NT2/D1 (cell line): ENCODE data around the gene HRH2.

ENCODE experiments used
- DNase-seq: peaks from one replicate; pipeline ENCODE4 v3.0.0-alpha.2; 2011; ENCODE audit warnings: low read depth, low spot score
- H3K27me3 ChIP-seq: 2 replicates; pipeline ENCODE4 v1.6.0; 2011; ENCODE audit warnings: mild to moderate bottlenecking; ENCODE audit not compliant: insufficient read length, insufficient read depth
- H3K36me3 ChIP-seq: 2 replicates; pipeline ENCODE4 v1.6.1; 2011; ENCODE audit warnings: mild to moderate bottlenecking, low read length, mixed read lengths; ENCODE audit not compliant: insufficient read depth, insufficient read length
- H3K4me1 ChIP-seq: 2 replicates; pipeline ENCODE4 v1.5.1; 2011; ENCODE audit not compliant: insufficient read depth, insufficient read length
- H3K4me3 ChIP-seq: 2 replicates; pipeline ENCODE4 v1.5.1; 2011; ENCODE audit warnings: low read depth; ENCODE audit not compliant: insufficient read length
- H3K9ac ChIP-seq: 2 replicates; pipeline ENCODE4 v1.6.0; 2011; ENCODE audit warnings: low read depth; ENCODE audit not compliant: insufficient read length
- H3K9me3 ChIP-seq: 2 replicates; pipeline ENCODE4 v1.5.1; 2011; ENCODE audit warnings: mild to moderate bottlenecking, low read length; ENCODE audit not compliant: insufficient read depth
- SUZ12 ChIP-seq: IDR thresholded peaks from 2 replicates; pipeline ENCODE4 v1.6.1; 2011; ENCODE audit not compliant: insufficient read length, insufficient read depth; ENCODE audit errors: extremely low read depth
- YY1 ChIP-seq: IDR thresholded peaks from 2 replicates; pipeline ENCODE4 v1.6.1; 2011; ENCODE audit not compliant: insufficient read length, insufficient read depth
- ZNF274 ChIP-seq: IDR thresholded peaks from 2 replicates; pipeline ENCODE4 v1.6.1; 2011; ENCODE audit warnings: mild to moderate bottlenecking, low read depth, low read length

The HRH2 gene, protein sequence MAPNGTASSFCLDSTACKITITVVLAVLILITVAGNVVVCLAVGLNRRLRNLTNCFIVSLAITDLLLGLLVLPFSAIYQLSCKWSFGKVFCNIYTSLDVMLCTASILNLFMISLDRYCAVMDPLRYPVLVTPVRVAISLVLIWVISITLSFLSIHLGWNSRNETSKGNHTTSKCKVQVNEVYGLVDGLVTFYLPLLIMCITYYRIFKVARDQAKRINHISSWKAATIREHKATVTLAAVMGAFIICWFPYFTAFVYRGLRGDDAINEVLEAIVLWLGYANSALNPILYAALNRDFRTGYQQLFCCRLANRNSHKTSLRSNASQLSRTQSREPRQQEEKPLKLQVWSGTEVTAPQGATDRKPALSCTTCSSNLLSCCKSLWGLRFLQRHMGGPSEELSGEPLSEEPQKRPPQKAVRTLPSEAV

DNA sequence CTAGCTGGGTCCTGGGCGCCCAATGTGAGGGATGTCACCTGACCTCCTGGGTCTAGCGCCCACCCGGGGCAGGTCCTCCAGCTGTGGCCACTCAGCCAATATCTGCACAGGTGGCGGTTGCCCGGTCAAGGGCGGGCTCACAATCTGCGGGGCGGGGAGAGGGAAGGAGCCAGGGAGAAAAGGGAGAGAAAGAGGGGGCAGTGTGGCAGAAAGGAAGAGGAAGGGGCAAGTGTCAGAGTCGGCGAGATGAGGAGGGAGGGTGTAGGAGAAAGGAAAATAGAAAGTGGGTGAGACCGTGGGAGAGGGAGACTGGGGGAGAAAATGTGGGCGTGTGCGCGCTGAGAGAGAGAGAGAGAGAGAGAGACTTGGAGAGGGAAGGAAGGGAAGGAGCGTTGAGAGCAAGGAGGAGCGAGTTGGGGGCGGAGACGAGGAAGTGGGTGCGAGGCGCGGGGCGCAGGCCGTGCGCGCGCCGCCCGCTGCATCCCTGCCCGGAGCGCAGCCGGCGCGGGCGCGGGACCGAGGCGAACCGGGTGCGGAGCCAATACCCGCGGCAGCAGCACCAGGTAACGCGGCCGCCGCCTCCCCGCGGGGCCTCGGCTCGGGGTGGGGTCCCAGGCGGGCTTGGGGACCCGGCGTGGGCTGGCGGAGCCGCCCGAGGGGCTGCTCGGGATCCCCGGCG lies at the start of gene HRH2:
TSS of gene HRH2 (plus strand) at position 479 of the 679 bp plus-strand sequence. CDS start 25,163 bp downstream, outside the sequence.
- no peaks in the 10 kb centered on the region for H3K9me3 ChIP-seq
- H3K9ac ChIP-seq: peak within 1 kb of the TSS; percentile 74
- H3K36me3 ChIP-seq: no peaks in the 10 kb centered on the region
- no peak for DNase-seq
- H3K4me1 ChIP-seq: peaks cover 4% of the 10 kb centered on the region
- H3K4me3 ChIP-seq: peak within 1 kb of the TSS; percentile 67
- H3K27me3 ChIP-seq: peaks cover 36% of the 10 kb centered on the region
- TF ChIP-seq YY1 (no peak), SUZ12 (no peak), ZNF274 (no peak)

DNA sequence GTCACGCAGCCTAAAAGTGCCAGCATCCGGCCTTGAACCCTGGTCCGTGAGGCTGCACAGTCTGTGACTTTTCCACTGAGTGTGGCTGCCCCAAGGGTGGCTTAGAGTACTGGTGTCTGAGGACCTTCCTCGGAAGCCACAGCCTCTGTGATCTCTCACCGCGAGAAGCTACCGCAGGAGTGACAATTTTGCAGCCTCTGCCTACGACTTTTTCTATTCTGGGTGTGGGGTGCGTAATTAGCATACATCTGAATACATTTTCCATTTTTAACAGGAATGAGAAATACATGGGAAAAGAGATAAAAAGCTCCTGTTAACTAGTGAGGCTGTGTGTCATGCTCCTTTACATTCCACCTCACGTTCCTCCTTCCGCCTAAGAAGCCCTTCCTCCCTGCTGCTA lies 48.3 kb upstream of the HRH2 start:
- Histone ChIP-seq H3K4me1 (no peaks in the 10 kb centered on the region), H3K9ac (no peak overlapping the region), H3K36me3 (no peaks in the 10 kb centered on the region), H3K27me3 (no peaks in the 10 kb centered on the region), H3K9me3 (peaks cover 24% of the 10 kb centered on the region), H3K4me3 (no peak overlapping the region)
- no peak for DNase-seq
- TF ChIP-seq SUZ12 (no peak), YY1 (no peak), ZNF274 (no peak)

DNA sequence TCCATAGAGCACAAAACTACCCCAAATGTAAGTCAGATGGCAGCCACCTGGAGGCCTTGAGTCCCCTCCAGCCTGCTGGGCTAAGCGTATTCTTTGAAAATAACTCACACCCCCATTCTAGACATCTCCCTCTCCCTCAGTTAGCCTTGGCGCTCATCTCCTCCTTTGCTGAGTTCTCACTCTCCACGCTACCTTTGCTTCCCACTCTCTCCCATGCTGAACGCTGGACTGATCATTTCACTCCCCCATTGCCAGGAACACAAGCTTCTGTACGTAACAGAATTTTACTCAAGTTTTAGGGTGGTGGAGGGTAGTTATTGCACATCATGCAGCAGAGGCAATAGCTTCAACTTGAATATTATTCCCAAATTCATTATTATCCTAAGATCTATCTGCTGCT lies 47.5 kb upstream of the HRH2 start:
- Histone ChIP-seq H3K4me1 (no peaks in the 10 kb centered on the region), H3K36me3 (no peaks in the 10 kb centered on the region), H3K9ac (no peak overlapping the region), H3K27me3 (no peaks in the 10 kb centered on the region), H3K9me3 (peaks cover 16% of the 10 kb centered on the region), H3K4me3 (no peak overlapping the region)
- DNase-seq: no peak
- no peak for TF ChIP-seq SUZ12
- TF ChIP-seq YY1: no peak
- TF ChIP-seq ZNF274: no peak

- TF ChIP-seq YY1 (no peak), ZNF274 (no peak), SUZ12 (no peak)
Observed at GRCh38 chr5:175610898-175611297, 47.0 kb upstream of the HRH2 start.

DNA sequence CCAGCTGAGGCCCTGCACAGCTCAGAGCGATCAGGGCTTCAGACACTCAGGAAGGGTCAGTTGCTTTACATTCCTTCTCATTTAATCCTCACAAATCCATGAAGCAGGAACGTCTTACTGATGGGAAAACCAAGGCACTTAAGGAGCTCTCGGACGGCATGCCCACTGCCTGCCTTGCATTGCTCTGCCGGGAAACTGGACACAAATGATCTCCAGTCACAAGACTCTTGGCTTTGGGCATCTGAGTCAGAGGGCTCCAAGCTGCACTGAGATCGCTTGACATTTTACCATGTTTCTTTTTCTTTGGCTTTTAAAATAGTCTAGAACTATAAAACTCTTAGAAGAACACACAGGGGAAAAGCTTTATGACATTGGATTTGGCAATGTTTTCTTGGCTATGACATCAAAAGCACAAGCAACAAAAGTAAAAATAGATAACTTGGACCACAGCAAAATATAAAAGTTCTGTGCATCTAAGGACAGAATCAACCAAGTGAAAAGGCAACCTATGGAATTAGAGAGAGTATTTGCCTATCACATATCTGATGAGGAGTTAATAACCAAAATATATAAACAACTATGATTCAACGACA lies 43.6 kb upstream of the HRH2 start:
- no peaks in the 10 kb centered on the region for H3K36me3 ChIP-seq
- TF ChIP-seq SUZ12 (no peak), ZNF274 (no peak), YY1 (no peak)
- 0 out of 2 replicates have a peak, but pooled peaks cover 4% of the 10 kb centered on the region for H3K9me3 ChIP-seq
- H3K27me3 ChIP-seq: no peaks in the 10 kb centered on the region
- no peak overlapping the region for H3K4me3 ChIP-seq
- no peak for DNase-seq
- no peak overlapping the region for H3K9ac ChIP-seq
- H3K4me1 ChIP-seq: no peaks in the 10 kb centered on the region

More at GRCh38 chr5:175610898-175611297, 47.0 kb upstream of the HRH2 start:
- Histone ChIP-seq H3K27me3 (no peaks in the 10 kb centered on the region), H3K9me3 (peaks cover 11% of the 10 kb centered on the region), H3K4me1 (no peaks in the 10 kb centered on the region), H3K9ac (no peak overlapping the region), H3K4me3 (no peak overlapping the region), H3K36me3 (no peaks in the 10 kb centered on the region)
- no peak for DNase-seq

- DNase-seq: no peak
- Histone ChIP-seq H3K36me3 (no peaks in the 10 kb centered on the region), H3K9ac (no peak overlapping the region)
Observed at GRCh38 chr5:175614861-175615260, 43.0 kb upstream of the HRH2 start.

More at GRCh38 chr5:175614861-175615260, 43.0 kb upstream of the HRH2 start:
- no peak for TF ChIP-seq ZNF274
- no peak for TF ChIP-seq YY1
- TF ChIP-seq SUZ12: no peak
- Histone ChIP-seq H3K9me3 (0 out of 2 replicates have a peak, but pooled peaks cover 4% of the 10 kb centered on the region), H3K4me1 (no peaks in the 10 kb centered on the region), H3K4me3 (no peak overlapping the region), H3K27me3 (no peaks in the 10 kb centered on the region)
